Measurements from ENCODE around the gene RPL38.

RPL38 gene

DNA sequence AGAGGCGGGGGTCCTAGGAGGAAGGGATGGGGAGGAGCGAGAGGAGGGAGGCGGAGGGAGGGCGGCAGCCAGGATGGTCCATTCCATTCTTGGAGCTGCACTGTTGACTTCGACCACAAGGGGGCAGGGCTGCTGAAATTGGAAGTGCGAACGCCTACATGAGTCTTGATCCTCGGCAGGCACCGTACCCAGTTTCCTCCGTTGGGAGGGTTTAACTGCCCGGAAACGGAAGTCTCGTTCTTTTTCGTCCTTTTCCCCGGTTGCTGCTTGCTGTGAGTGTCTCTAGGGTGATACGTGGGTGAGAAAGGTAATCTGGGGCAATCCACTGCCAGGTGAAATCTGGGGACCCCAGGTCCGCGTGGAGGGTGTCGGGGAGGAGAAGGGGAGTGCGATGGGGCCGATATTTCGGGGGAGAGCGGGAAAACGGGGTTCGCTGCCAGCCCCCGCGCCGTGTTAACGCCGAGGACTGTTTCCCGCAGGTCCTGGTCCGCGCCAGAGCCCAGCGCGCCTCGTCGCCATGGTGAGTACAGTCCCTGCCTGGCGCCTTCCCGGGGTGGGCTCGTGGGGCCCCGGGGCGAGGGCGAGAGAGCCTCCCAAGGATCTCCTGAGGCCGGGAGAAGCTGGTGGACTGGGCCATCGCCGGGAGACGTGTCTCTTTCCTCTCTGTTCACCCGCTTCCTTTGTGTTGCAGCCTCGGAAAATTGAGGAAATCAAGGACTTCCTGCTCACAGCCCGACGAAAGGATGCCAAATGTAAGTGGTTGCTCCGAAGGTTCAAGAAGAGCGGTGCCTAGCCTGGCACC lies at the start of gene RPL38:
Gene RPL38 (plus strand): TSS at position 240 of the 802 bp plus-strand sequence. CDS start 278 bp downstream, at position 518.
- DNase-seq (ENCODE audit: low read depth), result peak; percentile 98
- TF ChIP-seq, protein P1, sequence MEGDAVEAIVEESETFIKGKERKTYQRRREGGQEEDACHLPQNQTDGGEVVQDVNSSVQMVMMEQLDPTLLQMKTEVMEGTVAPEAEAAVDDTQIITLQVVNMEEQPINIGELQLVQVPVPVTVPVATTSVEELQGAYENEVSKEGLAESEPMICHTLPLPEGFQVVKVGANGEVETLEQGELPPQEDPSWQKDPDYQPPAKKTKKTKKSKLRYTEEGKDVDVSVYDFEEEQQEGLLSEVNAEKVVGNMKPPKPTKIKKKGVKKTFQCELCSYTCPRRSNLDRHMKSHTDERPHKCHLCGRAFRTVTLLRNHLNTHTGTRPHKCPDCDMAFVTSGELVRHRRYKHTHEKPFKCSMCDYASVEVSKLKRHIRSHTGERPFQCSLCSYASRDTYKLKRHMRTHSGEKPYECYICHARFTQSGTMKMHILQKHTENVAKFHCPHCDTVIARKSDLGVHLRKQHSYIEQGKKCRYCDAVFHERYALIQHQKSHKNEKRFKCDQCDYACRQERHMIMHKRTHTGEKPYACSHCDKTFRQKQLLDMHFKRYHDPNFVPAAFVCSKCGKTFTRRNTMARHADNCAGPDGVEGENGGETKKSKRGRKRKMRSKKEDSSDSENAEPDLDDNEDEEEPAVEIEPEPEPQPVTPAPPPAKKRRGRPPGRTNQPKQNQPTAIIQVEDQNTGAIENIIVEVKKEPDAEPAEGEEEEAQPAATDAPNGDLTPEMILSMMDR (IDR thresholded peaks at IDR 0.05; ENCODE audit: insufficient read depth, low read depth, low read length, missing control alignments), result peak; percentile 92
- H3K4me3 ChIP-seq (ENCODE audit: low read length), result peak within 1 kb of the TSS; percentile 98

DNA sequence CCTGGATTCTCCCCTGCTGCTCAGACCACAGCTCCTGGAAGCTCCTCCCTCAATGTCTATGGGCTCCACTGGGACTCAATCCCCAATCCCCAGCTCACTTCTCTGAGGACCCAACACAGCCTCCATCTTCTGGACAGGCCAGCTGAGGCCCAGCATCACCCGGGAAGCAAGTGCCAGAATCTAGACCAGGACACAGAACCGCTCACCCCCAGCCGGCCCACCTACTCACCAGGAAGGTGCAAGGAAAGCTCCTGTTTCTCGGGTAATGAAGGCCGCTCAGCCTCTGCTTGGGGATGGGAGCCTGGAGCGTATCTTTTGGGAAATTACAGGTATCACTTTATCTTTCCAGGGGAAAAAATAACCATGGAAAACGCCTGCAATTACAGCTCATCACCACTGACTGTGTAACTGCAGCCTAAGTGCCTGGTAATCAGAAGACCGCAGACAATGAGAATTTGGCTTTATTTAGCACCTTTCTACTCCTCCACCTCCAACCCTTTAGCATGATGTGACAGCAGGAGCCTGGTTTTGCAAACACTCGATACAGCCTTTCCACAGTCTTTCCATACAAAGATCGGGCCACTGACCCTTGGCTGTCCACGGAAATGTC lies 49.6 kb upstream of the RPL38 start:
- no peak overlapping the region for H3K4me3 ChIP-seq (ENCODE audit: low read length)
- TF ChIP-seq, protein P1 (IDR thresholded peaks at IDR 0.05; ENCODE audit: insufficient read depth, low read depth, low read length, missing control alignments), result no peak
- DNase-seq (ENCODE audit: low read depth), result no peak

DNA sequence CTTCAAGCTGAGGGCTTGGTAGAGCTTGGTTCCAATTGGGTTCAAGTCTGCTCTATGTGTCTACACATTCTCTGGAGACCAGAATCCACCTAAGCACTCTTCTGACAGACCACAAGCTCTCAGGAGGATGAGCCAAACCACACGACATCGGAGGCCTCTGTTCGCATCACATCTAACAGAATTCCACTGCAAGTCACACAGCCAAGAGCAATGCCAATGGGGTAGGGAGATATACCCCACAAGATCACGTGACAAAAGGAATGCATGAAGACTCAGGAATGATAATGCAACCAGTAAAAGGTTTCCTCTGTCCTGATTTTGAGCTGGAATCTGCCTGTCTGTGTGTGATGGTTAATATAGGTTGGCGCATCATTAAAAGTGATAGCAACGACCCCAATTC lies 46.6 kb upstream of the RPL38 start:
- no peak for DNase-seq (ENCODE audit: low read depth)
- TF ChIP-seq, protein P1 (IDR thresholded peaks at IDR 0.05; ENCODE audit: insufficient read depth, low read depth, low read length, missing control alignments), result no peak
- H3K4me3 ChIP-seq (ENCODE audit: low read length), result no peak overlapping the region

DNA sequence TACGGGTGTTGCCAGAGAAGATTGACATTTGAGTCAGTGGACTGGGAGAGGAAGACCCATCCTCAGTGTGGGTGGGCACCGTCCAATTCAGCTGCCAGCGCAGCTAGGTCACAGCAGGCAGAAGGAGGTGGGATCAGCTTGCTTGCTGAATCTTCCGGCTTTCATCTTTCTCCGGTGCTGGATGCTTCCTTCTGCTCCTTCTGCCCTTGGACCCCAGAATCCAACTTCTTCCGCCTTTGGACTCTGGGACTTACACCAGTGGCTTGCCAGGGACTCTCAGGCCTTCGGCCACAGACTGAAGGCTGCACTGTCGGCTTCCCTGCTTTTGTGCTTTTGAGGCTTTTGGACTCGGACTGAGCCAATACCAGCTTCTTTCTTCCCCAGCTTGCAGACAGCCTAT lies 46.1 kb upstream of the RPL38 start:
- H3K4me3 ChIP-seq (ENCODE audit: low read length), result no peak overlapping the region
- TF ChIP-seq, protein P1 (IDR thresholded peaks at IDR 0.05; ENCODE audit: insufficient read depth, low read depth, low read length, missing control alignments), result no peak
- DNase-seq (ENCODE audit: low read depth), result no peak

DNA sequence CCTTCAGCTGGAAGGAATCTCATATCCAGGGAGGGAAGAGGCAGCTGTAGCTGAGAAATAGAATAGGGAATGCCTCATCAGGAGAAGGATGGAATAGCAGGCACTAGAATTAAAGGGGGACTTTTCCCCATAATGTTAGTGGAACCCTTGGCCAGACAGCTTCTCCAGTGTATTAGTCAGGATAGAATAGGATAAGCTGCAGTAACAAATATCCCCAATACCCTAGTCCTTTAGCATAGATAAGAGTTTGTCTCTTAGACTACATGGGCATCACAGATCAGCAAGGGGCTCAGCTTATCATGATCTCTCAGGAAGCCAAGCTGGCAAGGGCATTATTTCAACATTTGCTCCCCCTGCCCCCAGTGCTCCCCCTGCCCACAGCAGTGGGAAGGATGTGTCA lies 44.7 kb upstream of the RPL38 start:
- TF ChIP-seq, protein P1 (IDR thresholded peaks at IDR 0.05; ENCODE audit: insufficient read depth, low read depth, low read length, missing control alignments), result no peak
- no peak overlapping the region for H3K4me3 ChIP-seq (ENCODE audit: low read length)
- no peak for DNase-seq (ENCODE audit: low read depth)

DNA sequence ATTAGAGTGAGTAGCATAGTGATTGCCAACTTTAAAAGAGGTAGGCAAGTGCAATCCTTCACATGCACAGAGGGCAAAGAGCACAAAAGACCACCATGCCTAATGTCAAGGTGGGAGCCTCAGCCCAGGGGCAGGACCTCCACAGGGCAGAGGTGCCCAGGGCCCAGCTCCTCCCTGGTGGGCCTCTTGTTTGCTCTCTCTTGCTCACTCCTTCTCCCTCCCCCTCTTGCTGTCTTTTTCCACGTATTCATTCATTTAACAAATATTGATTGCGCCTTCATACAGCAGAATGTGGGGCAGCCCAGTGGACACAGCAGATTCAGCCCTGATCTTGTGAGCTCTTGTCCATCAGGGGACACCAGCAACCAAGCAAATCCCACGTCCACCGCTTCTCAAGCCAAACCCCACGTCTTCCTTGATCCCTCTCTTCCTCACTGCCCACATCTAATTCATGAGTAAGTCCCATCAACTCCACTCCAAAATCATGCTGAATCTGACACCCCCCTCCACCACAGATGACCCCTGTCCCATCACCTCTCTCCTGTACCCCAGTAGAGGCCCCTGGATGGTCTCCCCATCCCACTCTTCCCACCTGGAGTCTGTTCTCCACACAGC lies 44.1 kb upstream of the RPL38 start:
- TF ChIP-seq, protein P1 (IDR thresholded peaks at IDR 0.05; ENCODE audit: insufficient read depth, low read depth, low read length, missing control alignments), result no peak
- H3K4me3 ChIP-seq (ENCODE audit: low read length), result no peak overlapping the region
- DNase-seq (ENCODE audit: low read depth), result no peak

All from epithelial cell of esophagus (primary cell).